ENCODE data around the gene COLEC11. TPM values are rescaled to one million over a fixed set of nuclear protein-coding genes. Genes with fewer than 3 reads are reported as not detected.

COLEC11 gene
- total and polyA plus RNA-seq, 9 of the 15 experiments (the other 6 are each of a cell fraction or from before 2014, with no cell fraction given) = 0.32 to 4.3 (median 1.8) TPM

DNA sequence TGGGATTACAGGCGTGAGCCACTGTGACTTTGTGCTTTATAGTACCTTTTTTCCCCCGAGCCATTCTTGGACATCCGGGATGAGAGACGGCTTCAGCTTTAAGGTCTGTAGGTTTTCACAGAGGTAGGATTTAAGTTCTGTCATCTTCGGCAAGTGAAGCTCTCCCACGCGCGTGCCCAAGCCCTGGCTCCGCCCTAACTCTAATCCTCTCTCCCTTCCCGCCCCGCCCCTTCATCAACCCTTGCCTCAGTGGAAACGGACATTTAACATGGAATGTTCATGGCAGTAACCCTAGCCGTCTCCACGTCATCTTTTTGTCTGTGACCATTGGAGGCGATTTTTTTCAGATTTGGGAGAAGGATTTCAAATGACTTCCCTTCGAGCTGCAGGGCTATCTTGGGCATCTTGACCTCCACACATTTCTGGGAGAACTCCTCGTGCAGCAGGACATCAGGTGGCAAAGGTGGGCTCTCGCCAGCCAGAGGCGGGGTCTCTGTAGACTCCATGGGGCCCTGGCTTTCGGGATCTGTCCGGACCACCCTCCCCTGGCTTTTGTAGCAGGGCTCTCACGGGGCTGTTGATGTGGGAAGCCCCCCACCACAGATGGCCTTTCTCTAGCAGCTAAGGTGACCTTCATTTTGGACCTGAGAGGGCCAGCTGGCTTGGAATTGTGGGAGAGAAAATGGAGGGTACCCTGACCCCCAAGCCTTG lies 6.8 kb downstream of the COLEC11 start (continued):
- TF ChIP-seq, protein P1, sequence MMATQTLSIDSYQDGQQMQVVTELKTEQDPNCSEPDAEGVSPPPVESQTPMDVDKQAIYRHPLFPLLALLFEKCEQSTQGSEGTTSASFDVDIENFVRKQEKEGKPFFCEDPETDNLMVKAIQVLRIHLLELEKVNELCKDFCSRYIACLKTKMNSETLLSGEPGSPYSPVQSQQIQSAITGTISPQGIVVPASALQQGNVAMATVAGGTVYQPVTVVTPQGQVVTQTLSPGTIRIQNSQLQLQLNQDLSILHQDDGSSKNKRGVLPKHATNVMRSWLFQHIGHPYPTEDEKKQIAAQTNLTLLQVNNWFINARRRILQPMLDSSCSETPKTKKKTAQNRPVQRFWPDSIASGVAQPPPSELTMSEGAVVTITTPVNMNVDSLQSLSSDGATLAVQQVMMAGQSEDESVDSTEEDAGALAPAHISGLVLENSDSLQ (IDR thresholded peaks at IDR 0.05) = no peak
- TF ChIP-seq PPARD (CRISPR knock-in tag; IDR thresholded peaks at IDR 0.05) = no peak
- TF ChIP-seq, protein P2, sequence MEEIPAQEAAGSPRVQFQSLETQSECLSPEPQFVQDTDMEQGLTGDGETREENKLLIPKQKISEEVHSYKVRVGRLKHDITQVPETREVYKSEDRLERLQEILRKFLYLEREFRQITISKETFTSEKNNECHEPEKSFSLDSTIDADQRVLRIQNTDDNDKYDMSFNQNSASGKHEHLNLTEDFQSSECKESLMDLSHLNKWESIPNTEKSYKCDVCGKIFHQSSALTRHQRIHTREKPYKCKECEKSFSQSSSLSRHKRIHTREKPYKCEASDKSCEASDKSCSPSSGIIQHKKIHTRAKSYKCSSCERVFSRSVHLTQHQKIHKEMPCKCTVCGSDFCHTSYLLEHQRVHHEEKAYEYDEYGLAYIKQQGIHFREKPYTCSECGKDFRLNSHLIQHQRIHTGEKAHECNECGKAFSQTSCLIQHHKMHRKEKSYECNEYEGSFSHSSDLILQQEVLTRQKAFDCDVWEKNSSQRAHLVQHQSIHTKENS (CRISPR knock-in tag; IDR thresholded peaks at IDR 0.05) = no peak
- TF ChIP-seq, protein P3, sequence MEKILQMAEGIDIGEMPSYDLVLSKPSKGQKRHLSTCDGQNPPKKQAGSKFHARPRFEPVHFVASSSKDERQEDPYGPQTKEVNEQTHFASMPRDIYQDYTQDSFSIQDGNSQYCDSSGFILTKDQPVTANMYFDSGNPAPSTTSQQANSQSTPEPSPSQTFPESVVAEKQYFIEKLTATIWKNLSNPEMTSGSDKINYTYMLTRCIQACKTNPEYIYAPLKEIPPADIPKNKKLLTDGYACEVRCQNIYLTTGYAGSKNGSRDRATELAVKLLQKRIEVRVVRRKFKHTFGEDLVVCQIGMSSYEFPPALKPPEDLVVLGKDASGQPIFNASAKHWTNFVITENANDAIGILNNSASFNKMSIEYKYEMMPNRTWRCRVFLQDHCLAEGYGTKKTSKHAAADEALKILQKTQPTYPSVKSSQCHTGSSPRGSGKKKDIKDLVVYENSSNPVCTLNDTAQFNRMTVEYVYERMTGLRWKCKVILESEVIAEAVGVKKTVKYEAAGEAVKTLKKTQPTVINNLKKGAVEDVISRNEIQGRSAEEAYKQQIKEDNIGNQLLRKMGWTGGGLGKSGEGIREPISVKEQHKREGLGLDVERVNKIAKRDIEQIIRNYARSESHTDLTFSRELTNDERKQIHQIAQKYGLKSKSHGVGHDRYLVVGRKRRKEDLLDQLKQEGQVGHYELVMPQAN (IDR thresholded peaks at IDR 0.05; ENCODE audit: borderline replicate concordance) = no peak
